GM23248 (cell line): ENCODE results near the gene HOPX.
"Not testable (repeated sequence)": the region's sequence is repeated elsewhere in the genome, so short reads cannot be mapped to it uniquely, and the experiment has no call there.

Experiments
- EZH2 ChIP-seq: fragments of 200-600 bp; sonication (generic); IDR thresholded peaks from 2 replicates; pipeline ENCODE4 v1.6.1; 2018; ENCODE audit warnings: antibody characterized with exemption, mild to moderate bottlenecking; ENCODE audit not compliant: insufficient read depth, poor library complexity, severe bottlenecking
- EZH2phosphoT487 ChIP-seq: fragments of 200-600 bp; sonication (generic); IDR thresholded peaks from 2 replicates; pipeline ENCODE4 v1.6.1; 2018; ENCODE audit warnings: antibody characterized with exemption, moderate library complexity, mild to moderate bottlenecking, low read depth; ENCODE audit not compliant: insufficient read depth

GRCh38 chr4:56605464-56605863 lies 75.6 kb downstream of the HOPX start:
- not testable (repeated sequence) for TF ChIP-seq EZH2phosphoT487, EZH2
